ENCODE measurements around the gene PPP3CA. TPM values are rescaled to one million over a fixed set of nuclear protein-coding genes. Genes with fewer than 3 reads are reported as not detected.

The PPP3CA gene
- total RNA-seq, 1 donor from 2014 or later: 64.5 TPM

DNA sequence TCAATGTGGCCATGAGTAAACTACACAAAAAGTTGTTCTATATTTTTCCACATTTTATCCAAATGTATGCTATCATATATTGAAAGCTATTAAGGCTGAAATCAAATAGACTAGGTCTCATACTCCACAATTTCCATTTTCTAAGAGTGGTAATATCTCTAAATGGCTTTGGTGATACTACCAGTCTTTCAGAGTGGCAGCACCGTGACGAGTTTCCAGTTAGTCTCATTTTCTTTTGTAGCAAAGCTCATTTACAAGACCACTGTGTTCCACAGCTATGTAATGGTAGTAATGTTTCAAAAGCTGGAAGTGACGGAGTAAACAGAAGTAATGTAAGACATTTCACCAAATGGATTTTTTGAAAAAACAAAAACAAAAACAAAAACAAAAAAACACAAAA, 228.2 kb downstream of the PPP3CA start:
- Histone ChIP-seq H3K36me3 (no peaks in the 10 kb centered on the region), H3K4me3 (no peak overlapping the region), H3K27me3 (no peaks in the 10 kb centered on the region), H3K27ac (no peak overlapping the region), H3K4me1 (no peaks in the 10 kb centered on the region), H3K9me3 (no peaks in the 10 kb centered on the region)
- intact Hi-C loops (cut with DNase I): no loop called here
- DNase-seq (ENCODE audit: low spot score in 2 of 2): no peak
- TF ChIP-seq, protein P1, sequence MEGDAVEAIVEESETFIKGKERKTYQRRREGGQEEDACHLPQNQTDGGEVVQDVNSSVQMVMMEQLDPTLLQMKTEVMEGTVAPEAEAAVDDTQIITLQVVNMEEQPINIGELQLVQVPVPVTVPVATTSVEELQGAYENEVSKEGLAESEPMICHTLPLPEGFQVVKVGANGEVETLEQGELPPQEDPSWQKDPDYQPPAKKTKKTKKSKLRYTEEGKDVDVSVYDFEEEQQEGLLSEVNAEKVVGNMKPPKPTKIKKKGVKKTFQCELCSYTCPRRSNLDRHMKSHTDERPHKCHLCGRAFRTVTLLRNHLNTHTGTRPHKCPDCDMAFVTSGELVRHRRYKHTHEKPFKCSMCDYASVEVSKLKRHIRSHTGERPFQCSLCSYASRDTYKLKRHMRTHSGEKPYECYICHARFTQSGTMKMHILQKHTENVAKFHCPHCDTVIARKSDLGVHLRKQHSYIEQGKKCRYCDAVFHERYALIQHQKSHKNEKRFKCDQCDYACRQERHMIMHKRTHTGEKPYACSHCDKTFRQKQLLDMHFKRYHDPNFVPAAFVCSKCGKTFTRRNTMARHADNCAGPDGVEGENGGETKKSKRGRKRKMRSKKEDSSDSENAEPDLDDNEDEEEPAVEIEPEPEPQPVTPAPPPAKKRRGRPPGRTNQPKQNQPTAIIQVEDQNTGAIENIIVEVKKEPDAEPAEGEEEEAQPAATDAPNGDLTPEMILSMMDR (IDR thresholded peaks at IDR 0.05): no peak

DNA sequence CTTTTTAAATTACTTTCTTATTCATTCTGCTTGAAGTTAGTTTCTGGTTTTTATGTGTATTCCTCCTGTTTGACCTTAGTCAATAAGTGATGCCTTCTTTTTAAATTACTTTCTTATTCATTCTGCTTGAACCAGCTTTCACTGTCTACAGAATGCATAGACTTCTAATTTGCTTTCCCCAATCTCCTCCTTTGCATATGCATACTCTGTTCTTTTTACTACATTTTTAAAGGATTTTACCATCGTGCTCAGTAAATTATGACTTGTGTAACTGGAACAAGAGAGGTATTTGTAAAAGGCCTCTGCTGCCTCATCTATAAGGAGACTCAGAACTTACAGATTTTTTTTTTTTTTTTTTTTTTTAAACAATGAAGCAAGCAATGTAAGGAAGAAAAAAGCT, 228.7 kb downstream of the PPP3CA start:
- intact Hi-C loops (cut with DNase I): no loop called here
- no peaks in the 10 kb centered on the region for H3K9me3 ChIP-seq
- TF ChIP-seq, protein P1 (IDR thresholded peaks at IDR 0.05): no peak
- DNase-seq (ENCODE audit: low spot score in 2 of 2): no peak
- H3K36me3 ChIP-seq: no peaks in the 10 kb centered on the region
- no peak overlapping the region for H3K27ac ChIP-seq
- H3K4me1 ChIP-seq: no peaks in the 10 kb centered on the region
- H3K4me3 ChIP-seq: no peak overlapping the region
- H3K27me3 ChIP-seq: no peaks in the 10 kb centered on the region

DNA sequence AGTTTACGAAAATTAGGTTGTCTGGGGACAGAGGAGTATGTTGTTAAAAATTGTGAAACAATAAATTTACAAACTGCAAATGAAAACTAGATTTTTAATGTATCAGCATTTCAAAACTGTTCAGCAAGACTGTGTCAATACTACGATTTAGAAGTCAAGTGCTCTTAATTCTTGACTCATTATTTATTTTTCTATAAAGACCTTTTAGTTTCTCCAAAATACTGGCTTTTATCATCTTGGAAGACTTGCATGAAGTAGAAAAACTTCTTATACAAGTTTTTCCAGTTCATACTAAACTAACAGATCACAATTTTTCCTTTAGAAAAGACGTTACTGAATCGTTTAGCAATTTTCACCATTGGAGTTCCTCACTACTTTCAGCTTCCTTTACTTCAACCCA, 231.4 kb downstream of the PPP3CA start:
- no peaks in the 10 kb centered on the region for H3K27me3 ChIP-seq
- no peak overlapping the region for H3K4me3 ChIP-seq
- H3K4me1 ChIP-seq: no peaks in the 10 kb centered on the region
- H3K27ac ChIP-seq: no peak overlapping the region
- H3K9me3 ChIP-seq: no peaks in the 10 kb centered on the region
- no peak for DNase-seq (ENCODE audit: low spot score in 2 of 2)
- intact Hi-C loops (cut with DNase I): no loop called here
- no peaks in the 10 kb centered on the region for H3K36me3 ChIP-seq
- TF ChIP-seq, protein P1 (IDR thresholded peaks at IDR 0.05): no peak

DNA sequence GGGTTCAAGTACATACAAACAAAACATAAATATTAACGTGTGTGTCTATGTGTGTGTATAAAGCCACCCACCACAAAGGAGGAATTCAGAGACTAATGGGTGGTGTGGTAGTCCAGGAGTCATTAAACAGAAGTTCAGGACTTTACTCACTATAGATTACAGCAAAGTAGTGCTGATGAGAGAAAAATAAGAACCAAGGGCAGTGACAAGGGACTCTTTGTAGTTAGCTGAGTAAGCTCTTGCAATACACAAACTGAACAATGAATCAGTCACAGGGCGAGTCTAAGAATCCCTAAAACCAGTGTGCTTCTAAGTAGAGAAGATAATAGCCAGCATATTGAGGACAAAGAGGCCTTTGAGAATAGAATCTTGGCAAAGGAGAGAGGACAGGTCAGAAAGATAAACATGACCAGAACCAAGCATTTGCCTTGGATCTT, 232.4 kb downstream of the PPP3CA start:
- no peaks in the 10 kb centered on the region for H3K4me1 ChIP-seq
- H3K9me3 ChIP-seq: no peaks in the 10 kb centered on the region
- no peak for DNase-seq (ENCODE audit: low spot score in 2 of 2)
- TF ChIP-seq, protein P1 (IDR thresholded peaks at IDR 0.05): no peak
- intact Hi-C loops (cut with DNase I): no loop called here
- no peak overlapping the region for H3K4me3 ChIP-seq
- no peaks in the 10 kb centered on the region for H3K27me3 ChIP-seq
- no peak overlapping the region for H3K27ac ChIP-seq
- H3K36me3 ChIP-seq: no peaks in the 10 kb centered on the region

DNA sequence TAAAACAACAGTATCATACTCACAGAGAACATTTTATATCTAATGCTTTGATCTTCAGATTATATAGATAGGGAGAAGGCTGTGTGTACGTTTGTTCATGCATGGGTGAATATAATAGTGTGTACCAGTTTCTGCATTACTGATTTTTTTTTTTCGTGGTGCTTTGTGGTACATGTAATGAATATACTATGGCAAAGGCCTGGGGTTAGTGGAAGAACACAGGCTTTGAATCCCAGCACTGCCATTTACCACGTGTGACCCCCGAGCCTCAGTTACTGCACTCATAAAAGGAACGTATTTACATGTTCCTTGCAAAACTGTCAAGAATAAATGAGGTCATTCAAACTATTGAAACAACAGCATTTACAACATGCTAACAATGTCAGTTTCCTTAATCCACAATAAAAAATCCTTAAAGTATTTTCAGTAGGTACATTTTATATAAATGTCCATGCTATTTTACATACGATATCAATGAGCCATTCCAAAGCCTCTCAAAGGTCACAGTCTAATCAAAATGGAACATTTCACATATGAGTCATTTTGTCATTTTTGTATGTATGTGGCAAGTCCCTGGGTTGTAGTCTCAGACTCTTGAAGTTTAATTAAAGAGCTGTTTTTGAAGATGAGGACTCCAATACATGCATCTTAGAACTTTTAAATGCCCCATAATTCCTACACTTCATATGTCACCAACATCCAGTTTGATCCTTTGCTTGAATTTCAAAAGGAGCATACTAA, 242.8 kb downstream of the PPP3CA start:
- H3K4me1 ChIP-seq: peaks cover 4 to 14% of the 10 kb centered on the region in 2 donors
- no peaks in the 10 kb centered on the region for H3K27me3 ChIP-seq
- H3K4me3 ChIP-seq: no peak overlapping the region
- intact Hi-C loops (cut with DNase I): no loop called here
- no peaks in the 10 kb centered on the region for H3K36me3 ChIP-seq
- no peak for DNase-seq (ENCODE audit: low spot score in 2 of 2)
- TF ChIP-seq, protein P1 (IDR thresholded peaks at IDR 0.05): no peak
- H3K27ac ChIP-seq: no peak overlapping the region
- no peaks in the 10 kb centered on the region for H3K9me3 ChIP-seq
